GM23338 (cell line): Measurements from ENCODE around the gene ADAMTSL2.

Experiments used
- EZH2 ChIP-seq: fragments of 200-600 bp; sonication (generic); IDR thresholded peaks from one replicate; pipeline ENCODE4 v1.8.0; 2017; ENCODE audit warnings: antibody characterized with exemption, mild to moderate bottlenecking, low read depth; ENCODE audit not compliant: unreplicated experiment
- EZH2phosphoT487 ChIP-seq: fragments of 200-600 bp; sonication (generic); IDR thresholded peaks from one replicate; pipeline ENCODE4 v1.8.1; 2018; ENCODE audit warnings: antibody characterized with exemption; ENCODE audit not compliant: unreplicated experiment
- POLR2AphosphoS5 ChIP-seq: IDR thresholded peaks from 2 replicates; pipeline ENCODE4 v1.6.1; 2016; ENCODE audit warnings: antibody characterized with exemption, low read depth
- STAT1 ChIP-seq: IDR thresholded peaks from one replicate; pipeline ENCODE4 v1.6.1; 2016; ENCODE audit warnings: antibody characterized with exemption; ENCODE audit not compliant: unreplicated experiment
- TF ChIP-seq, protein P1 (sequence below), 2 experiments: fragments of 200-600 bp in 1 of 2; sonication (generic) in 1 of 2; conservative IDR thresholded peaks; 2 replicates each; pipeline versions ENCODE4 v1.5.1 to v1.6.1; 2016 to 2017; ENCODE audit warnings: antibody characterized with exemption in 2 of 2, low read depth in 2 of 2, mild to moderate bottlenecking in 2 of 2, moderate library complexity in 1 of 2

DNA sequence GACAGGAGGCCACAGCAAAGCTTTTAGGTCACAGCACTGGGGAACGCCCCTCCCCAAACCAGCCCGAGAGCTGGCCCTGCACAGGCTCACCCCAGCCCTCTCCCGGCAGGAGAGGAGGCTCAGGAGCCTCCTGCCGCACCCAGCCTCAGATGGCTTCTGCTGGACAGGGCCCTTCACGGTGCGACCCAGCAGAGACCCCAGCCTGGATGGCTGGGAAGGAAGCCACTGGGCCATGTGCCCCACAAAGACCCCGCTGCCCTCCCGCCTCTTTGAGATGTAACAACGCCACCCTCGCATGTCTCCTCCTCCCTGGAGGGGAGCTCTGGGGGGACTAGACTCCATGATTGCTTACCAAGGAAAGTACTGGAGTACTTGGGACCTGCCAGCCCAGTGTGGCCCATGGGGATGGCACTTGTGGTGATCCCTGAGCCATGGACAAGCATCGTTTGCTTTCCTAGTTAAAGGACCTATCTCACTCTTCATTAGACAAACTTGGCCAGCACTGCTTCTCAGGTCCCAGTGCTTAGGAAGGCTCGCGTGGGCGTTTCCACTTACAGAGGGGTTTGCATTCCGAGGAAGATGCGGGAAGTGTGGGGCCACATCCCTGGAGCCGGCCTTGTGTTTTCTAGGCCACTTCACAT lies 18.8 kb upstream of the ADAMTSL2 start:
- TF ChIP-seq POLR2AphosphoS5 (no peak), EZH2phosphoT487 (no peak), EZH2 (no peak), STAT1 (no peak)
- TF ChIP-seq, protein P1, sequence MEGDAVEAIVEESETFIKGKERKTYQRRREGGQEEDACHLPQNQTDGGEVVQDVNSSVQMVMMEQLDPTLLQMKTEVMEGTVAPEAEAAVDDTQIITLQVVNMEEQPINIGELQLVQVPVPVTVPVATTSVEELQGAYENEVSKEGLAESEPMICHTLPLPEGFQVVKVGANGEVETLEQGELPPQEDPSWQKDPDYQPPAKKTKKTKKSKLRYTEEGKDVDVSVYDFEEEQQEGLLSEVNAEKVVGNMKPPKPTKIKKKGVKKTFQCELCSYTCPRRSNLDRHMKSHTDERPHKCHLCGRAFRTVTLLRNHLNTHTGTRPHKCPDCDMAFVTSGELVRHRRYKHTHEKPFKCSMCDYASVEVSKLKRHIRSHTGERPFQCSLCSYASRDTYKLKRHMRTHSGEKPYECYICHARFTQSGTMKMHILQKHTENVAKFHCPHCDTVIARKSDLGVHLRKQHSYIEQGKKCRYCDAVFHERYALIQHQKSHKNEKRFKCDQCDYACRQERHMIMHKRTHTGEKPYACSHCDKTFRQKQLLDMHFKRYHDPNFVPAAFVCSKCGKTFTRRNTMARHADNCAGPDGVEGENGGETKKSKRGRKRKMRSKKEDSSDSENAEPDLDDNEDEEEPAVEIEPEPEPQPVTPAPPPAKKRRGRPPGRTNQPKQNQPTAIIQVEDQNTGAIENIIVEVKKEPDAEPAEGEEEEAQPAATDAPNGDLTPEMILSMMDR (conservative IDR thresholded peaks at IDR 0.05; ENCODE audit: low read depth in 2 of 2): no peak
